A549 (cell line): Measurements from ENCODE around the gene PRCD. TPM values are rescaled to one million over a fixed set of nuclear protein-coding genes. Genes with fewer than 3 reads are reported as not detected.

Experiments
- ATAC-seq, 2 experiments: fragments of 200-7000 bp in 1 of 2; fragments of >200 bp in 1 of 2; cut with Nextera tagmentation in 1 of 2; cut with Tn5 transposase in 1 of 2; 3 replicates each; pipeline versions ENCODE4 v1.8.0 to v1.9.1; 2018 to 2020; ENCODE audit warnings: mild to moderate bottlenecking in 1 of 2, moderate library complexity in 1 of 2
- CTCF ChIA-PET: fragments of 300-600 bp; sonication (Branson Sonifier 250); formaldehyde crosslinking; extraction: SDS; loops from one replicate; lab custom pipeline; 2021; ENCODE audit warnings: antibody characterized with exemption, inconsistent platforms; lab: Yijun Ruan, JAX
- POLR2A ChIA-PET: fragments of 350-600 bp; formaldehyde crosslinking; extraction: SDS; loops from one replicate; lab custom pipeline; 2021; ENCODE audit warnings: antibody characterized with exemption, inconsistent platforms; lab: Yijun Ruan, JAX
- DNase-seq, 2 experiments: peaks; one replicate each; pipeline versions ENCODE4 v3.0.0 to v3.0.0-alpha.2; 2011 to 2016; ENCODE audit warnings: low read depth in 1 of 2, low spot score in 1 of 2
- FAIRE-seq: peaks from 2 replicates; lab custom pipeline; 2011; peaks lifted over from hg19 to GRCh38; lab: Jason Lieb, UNC
- H3K27ac ChIP-seq, 2 experiments: fragments of >200 bp; sonication (Bioruptor Twin); formaldehyde crosslinking; 3 replicates each; pipeline ENCODE4 v1.5.1; 2016 to 2017
- H3K4me1 ChIP-seq: fragments of >200 bp; sonication (Bioruptor Twin); formaldehyde crosslinking; 3 replicates; pipeline ENCODE4 v1.6.1; 2016
- H3K4me2 ChIP-seq: fragments of >200 bp; sonication (Bioruptor Twin); formaldehyde crosslinking; 3 replicates; pipeline ENCODE4 v1.6.1; 2016
- H3K4me3 ChIP-seq: fragments of >200 bp; sonication (Bioruptor Twin); formaldehyde crosslinking; 3 replicates; pipeline ENCODE4 v1.5.1; 2016
- H3K9me3 ChIP-seq: fragments of >200 bp; sonication (Bioruptor Twin); formaldehyde crosslinking; 3 replicates; pipeline ENCODE4 v1.6.1; 2016
- CBX2 ChIP-seq: fragments of 200-600 bp; sonication (generic); IDR thresholded peaks from 2 replicates; pipeline ENCODE4 v1.6.1; 2016; ENCODE audit warnings: low read depth, mild to moderate bottlenecking, borderline replicate concordance
- CEBPB ChIP-seq, 2 experiments: fragments of >200 bp in 1 of 2; sonication (Bioruptor Twin) in 1 of 2; formaldehyde crosslinking in 1 of 2; IDR thresholded peaks; 2 replicates each; pipeline ENCODE4 v1.6.1; 2012 to 2016
- EHF ChIP-seq: fragments of 250-450 bp; sonication (Bioruptor Pico); IDR thresholded peaks from 2 replicates; pipeline ENCODE4 v1.5.0; 2020; ENCODE audit warnings: mild to moderate bottlenecking
- FOXS1 ChIP-seq: fragments of 250-450 bp; sonication (Bioruptor Pico); IDR thresholded peaks from 2 replicates; pipeline ENCODE4 v1.5.0; 2020; ENCODE audit warnings: mild to moderate bottlenecking, moderate library complexity
- HDAC2 ChIP-seq: fragments of 200-600 bp; sonication (generic); IDR thresholded peaks from 2 replicates; pipeline ENCODE4 v1.6.1; 2016
- HES2 ChIP-seq: fragments of >200 bp; sonication (Bioruptor Twin); formaldehyde crosslinking; IDR thresholded peaks from 2 replicates; pipeline ENCODE4 v1.6.1; 2016
- HOXA7 ChIP-seq: fragments of 250-450 bp; sonication (Bioruptor Pico); IDR thresholded peaks from 2 replicates; pipeline ENCODE4 v1.5.0; 2020; ENCODE audit warnings: mild to moderate bottlenecking, moderate library complexity
- JUN ChIP-seq, 2 experiments: fragments of >200 bp; sonication (Bioruptor Twin); formaldehyde crosslinking; IDR thresholded peaks; 2 replicates in 1 of 2; 3 replicates in 1 of 2; pipeline ENCODE4 v1.6.1; 2016 to 2017
- KDM1A ChIP-seq: fragments of 200-600 bp; sonication (generic); IDR thresholded peaks from 2 replicates; pipeline ENCODE4 v1.6.1; 2016; ENCODE audit warnings: low read depth, mild to moderate bottlenecking
- MYC ChIP-seq: IDR thresholded peaks from 2 replicates; pipeline ENCODE4 v1.6.1; 2012; ENCODE audit warnings: mild to moderate bottlenecking, inconsistent platforms, low read length, improper control_type of control experiment, borderline replicate concordance
- NFE2L2 ChIP-seq: fragments of 150-350 bp; conservative IDR thresholded peaks from 2 replicates; pipeline ENCODE4 v1.6.1; 2014; ENCODE audit warnings: low read length
- NR3C1 ChIP-seq: fragments of >200 bp; sonication (Bioruptor Twin); formaldehyde crosslinking; IDR thresholded peaks from 3 replicates; pipeline ENCODE4 v1.6.1; 2017
- RCOR1 ChIP-seq: fragments of 150-350 bp; IDR thresholded peaks from 2 replicates; pipeline ENCODE4 v1.6.1; 2014; ENCODE audit warnings: antibody characterized with exemption, low read length, low read depth
- RNF2 ChIP-seq: fragments of 200-600 bp; sonication (generic); IDR thresholded peaks from 2 replicates; pipeline ENCODE4 v1.6.1; 2016; ENCODE audit warnings: low read depth, mild to moderate bottlenecking, antibody characterized with exemption, moderate library complexity, borderline replicate concordance
- SMC3 ChIP-seq: fragments of >200 bp; sonication (Bioruptor Twin); formaldehyde crosslinking; IDR thresholded peaks from 3 replicates; pipeline ENCODE4 v1.6.1; 2018; ENCODE audit warnings: inconsistent platforms
- TP53 ChIP-seq: fragments of 250-450 bp; sonication (Bioruptor Pico); IDR thresholded peaks from 2 replicates; pipeline ENCODE4 v1.5.0; 2021; ENCODE audit warnings: mild to moderate bottlenecking, moderate library complexity
- ZC3H11A ChIP-seq: fragments of 450-650 bp; IDR thresholded peaks from 2 replicates; pipeline ENCODE4 v1.6.1; 2014; ENCODE audit warnings: antibody characterized with exemption, mild to moderate bottlenecking
- WGBS: methylation state at CpG from one replicate; pipeline ENCODE4 v1.1.6; 2017; ENCODE audit errors: missing lambda C conversion rate; 5-methylcytosine and 5-hydroxymethylcytosine counted together
- polyA plus RNA-seq, 4 experiments: library from polyadenylated mRNA; depleted of rRNA in 3 of 4; stranded (reverse); fragments of >200 nt; fragmentation: RNase III in 1 of 4; extraction: RNeasy Plus Mini Kit Qiagen cat#74134 plus additional on column Dnase treatment in 1 of 4; gene quantifications; 2 replicates in 3 of 4; 3 replicates in 1 of 4; pipeline ENCODE4 v1.2.3, GENCODE V29; 2011 to 2017
- TF ChIP-seq, protein P1 (sequence below): IDR thresholded peaks from 2 replicates; pipeline ENCODE4 v1.6.1; 2012; ENCODE audit warnings: low read depth, borderline replicate concordance
- TF ChIP-seq, protein P2 (sequence below): fragments of >200 bp; sonication (Bioruptor Twin); formaldehyde crosslinking; IDR thresholded peaks from 3 replicates; pipeline ENCODE4 v1.5.1; 2016
- TF ChIP-seq, protein P3 (sequence below): fragments of 250-450 bp; sonication (Bioruptor Pico); IDR thresholded peaks from 2 replicates; pipeline ENCODE4 v1.5.0; 2020; ENCODE audit warnings: low read depth, mild to moderate bottlenecking, moderate library complexity
- TF ChIP-seq, protein P4 (sequence below): fragments of >200 bp; sonication (Bioruptor Twin); formaldehyde crosslinking; IDR thresholded peaks from 3 replicates; pipeline ENCODE4 v1.6.1; 2016

Gene PRCD
- polyA plus RNA-seq, 2 of the 4 experiments (the other 2 are of a cell fraction), result not detected

DNA sequence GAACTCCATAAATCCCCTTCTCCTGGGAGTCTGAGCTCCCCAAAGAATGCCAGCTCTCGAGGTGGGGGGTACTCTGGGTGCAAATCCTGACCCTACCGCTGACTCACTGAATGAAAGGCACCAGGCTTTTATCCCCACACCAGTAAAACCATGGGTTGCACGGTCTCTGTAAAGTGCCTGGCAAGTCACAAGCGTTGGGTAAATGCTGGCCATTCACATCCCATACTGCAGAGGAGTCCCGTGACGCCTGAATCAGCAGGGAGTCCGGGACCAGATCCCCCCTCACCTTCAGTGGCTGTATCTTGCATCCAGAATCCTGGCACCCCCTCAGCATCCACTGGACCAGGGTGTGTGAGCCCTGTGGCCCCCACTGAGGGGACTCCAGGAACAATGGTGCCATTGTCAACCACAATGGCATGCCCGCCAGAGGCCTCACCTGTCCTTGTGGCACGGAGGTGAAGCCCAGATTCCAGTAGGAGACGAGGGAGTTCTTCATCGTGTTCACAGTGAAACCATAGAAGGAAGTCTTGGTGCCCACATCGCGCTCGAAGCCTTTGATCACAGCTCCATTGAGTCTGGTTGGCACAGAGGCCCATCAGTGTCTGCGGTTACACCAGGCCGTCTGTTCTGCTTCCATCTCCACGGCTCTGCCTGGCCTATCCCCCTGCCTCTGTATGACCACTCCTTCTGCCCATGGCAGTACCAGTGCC is 32.5 kb downstream of the PRCD start:
- CTCF ChIA-PET, result interaction anchor here (1.1 to 4.4 kb wide), 8 partner anchors 12 to 53 kb away, joined by 3 to 30 read pairs (median 11); partner anchors contain the start of gene ST6GALNAC2
- no peak overlapping the region for H3K27ac ChIP-seq
- ATAC-seq, result no peak
- 84% methylated on average over 17 of the region's 17 CpGs for WGBS
- no peak overlapping the region for H3K4me3 ChIP-seq
- no peak for FAIRE-seq
- peaks cover 11% of the 10 kb centered on the region; the same call in 2 of the 3 replicates for H3K4me1 ChIP-seq
- DNase-seq, result no peak
- H3K4me2 ChIP-seq, result no peak overlapping the region
- TF ChIP-seq ZC3H11A (no peak), MYC (no peak)
- TF ChIP-seq, all 56 proteins: peak for 0
- POLR2A ChIA-PET, result interaction anchor here (3.0 kb wide), 1 partner anchor 15 kb away, joined by 8 read pairs; no protein-coding TSS in a partner anchor
- H3K9me3 ChIP-seq, result no peaks in the 10 kb centered on the region

- no peaks in the 10 kb centered on the region for H3K9me3 ChIP-seq
- DNase-seq (no peak), ATAC-seq (no peak), FAIRE-seq (no peak)
- no peak overlapping the region for H3K4me3 ChIP-seq
- POLR2A ChIA-PET, result interaction anchor here (3.0 kb wide), 1 partner anchor 16 kb away, joined by 8 read pairs; no protein-coding TSS in a partner anchor
- no peak overlapping the region for H3K4me2 ChIP-seq
- peaks cover 7% of the 10 kb centered on the region; the same call in 2 of the 3 replicates for H3K4me1 ChIP-seq
- H3K27ac ChIP-seq, result no peak overlapping the region
- WGBS, result 82% methylated on average over 7 of the region's 10 CpGs
- TF ChIP-seq, protein P1, sequence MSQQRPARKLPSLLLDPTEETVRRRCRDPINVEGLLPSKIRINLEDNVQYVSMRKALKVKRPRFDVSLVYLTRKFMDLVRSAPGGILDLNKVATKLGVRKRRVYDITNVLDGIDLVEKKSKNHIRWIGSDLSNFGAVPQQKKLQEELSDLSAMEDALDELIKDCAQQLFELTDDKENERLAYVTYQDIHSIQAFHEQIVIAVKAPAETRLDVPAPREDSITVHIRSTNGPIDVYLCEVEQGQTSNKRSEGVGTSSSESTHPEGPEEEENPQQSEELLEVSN, result no peak
- no peak for TF ChIP-seq RCOR1
- TF ChIP-seq, protein P2, sequence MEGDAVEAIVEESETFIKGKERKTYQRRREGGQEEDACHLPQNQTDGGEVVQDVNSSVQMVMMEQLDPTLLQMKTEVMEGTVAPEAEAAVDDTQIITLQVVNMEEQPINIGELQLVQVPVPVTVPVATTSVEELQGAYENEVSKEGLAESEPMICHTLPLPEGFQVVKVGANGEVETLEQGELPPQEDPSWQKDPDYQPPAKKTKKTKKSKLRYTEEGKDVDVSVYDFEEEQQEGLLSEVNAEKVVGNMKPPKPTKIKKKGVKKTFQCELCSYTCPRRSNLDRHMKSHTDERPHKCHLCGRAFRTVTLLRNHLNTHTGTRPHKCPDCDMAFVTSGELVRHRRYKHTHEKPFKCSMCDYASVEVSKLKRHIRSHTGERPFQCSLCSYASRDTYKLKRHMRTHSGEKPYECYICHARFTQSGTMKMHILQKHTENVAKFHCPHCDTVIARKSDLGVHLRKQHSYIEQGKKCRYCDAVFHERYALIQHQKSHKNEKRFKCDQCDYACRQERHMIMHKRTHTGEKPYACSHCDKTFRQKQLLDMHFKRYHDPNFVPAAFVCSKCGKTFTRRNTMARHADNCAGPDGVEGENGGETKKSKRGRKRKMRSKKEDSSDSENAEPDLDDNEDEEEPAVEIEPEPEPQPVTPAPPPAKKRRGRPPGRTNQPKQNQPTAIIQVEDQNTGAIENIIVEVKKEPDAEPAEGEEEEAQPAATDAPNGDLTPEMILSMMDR, result no peak
- CTCF ChIA-PET, result interaction anchor here (0.8 to 6.0 kb wide), 9 partner anchors 12 to 144 kb away, joined by 3 to 45 read pairs (median 17); partner anchors contain the start of gene ST6GALNAC2
These were observed 33.3 kb downstream of the PRCD start for GRCh38 chr17:76573096-76573495.

DNA sequence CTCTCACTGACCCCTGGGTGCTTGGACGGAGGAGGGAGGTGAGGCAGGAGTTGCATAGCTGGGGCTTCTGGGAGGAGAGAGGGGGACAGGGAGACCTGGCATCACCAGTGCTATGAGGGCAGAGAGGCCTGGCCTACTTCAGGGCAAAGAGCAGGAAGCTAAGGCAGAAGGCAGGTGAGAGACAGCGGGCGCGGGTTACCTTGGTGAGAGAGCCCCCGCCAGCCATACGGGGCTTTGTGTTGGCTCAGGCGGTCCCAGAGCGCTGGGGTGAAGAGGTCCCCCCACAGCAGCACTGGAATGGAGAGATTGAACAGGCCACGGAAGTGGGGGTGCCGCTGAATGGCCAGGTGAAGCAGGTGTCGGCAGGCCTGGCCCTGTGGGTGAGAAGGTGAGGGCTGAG is 34.3 kb downstream of the PRCD start:
- TF ChIP-seq HOXA7 (CRISPR knock-in tag), result no peak
- no peak for TF ChIP-seq RCOR1
- TF ChIP-seq CBX2, result no peak
- no peak for TF ChIP-seq CEBPB (IDR thresholded peaks at IDR 0.05)
- TF ChIP-seq JUN (IDR thresholded peaks at IDR 0.05), result no peak
- no peak for TF ChIP-seq FOXS1 (CRISPR knock-in tag)
- TF ChIP-seq ZC3H11A, result no peak
- no peak for TF ChIP-seq NFE2L2
- TF ChIP-seq HES2, result no peak
- no peak for TF ChIP-seq KDM1A
- TF ChIP-seq SMC3, result no peak
- TF ChIP-seq RNF2, result no peak
- TF ChIP-seq, protein P3, sequence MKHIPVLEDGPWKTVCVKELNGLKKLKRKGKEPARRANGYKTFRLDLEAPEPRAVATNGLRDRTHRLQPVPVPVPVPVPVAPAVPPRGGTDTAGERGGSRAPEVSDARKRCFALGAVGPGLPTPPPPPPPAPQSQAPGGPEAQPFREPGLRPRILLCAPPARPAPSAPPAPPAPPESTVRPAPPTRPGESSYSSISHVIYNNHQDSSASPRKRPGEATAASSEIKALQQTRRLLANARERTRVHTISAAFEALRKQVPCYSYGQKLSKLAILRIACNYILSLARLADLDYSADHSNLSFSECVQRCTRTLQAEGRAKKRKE (CRISPR knock-in tag), result no peak
- no peak for TF ChIP-seq NR3C1
- TF ChIP-seq, protein P4, sequence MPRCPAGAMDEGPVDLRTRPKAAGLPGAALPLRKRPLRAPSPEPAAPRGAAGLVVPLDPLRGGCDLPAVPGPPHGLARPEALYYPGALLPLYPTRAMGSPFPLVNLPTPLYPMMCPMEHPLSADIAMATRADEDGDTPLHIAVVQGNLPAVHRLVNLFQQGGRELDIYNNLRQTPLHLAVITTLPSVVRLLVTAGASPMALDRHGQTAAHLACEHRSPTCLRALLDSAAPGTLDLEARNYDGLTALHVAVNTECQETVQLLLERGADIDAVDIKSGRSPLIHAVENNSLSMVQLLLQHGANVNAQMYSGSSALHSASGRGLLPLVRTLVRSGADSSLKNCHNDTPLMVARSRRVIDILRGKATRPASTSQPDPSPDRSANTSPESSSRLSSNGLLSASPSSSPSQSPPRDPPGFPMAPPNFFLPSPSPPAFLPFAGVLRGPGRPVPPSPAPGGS, result no peak
- TF ChIP-seq EHF, result no peak
- TF ChIP-seq TP53 (CRISPR knock-in tag), result no peak
- no peak for TF ChIP-seq HDAC2
- H3K4me2 ChIP-seq, result no peak overlapping the region
- no peak overlapping the region for H3K4me3 ChIP-seq
- H3K4me1 ChIP-seq, result peaks cover 7% of the 10 kb centered on the region; the same call in 2 of the 3 replicates
- ATAC-seq (no peak), DNase-seq (no peak), FAIRE-seq (no peak)
- WGBS, result 90% methylated on average over 11 of the region's 11 CpGs
- ChIA-PET CTCF (interaction anchor here (0.8 to 6.0 kb wide), 6 partner anchors 11 to 107 kb away, joined by 3 to 45 read pairs (median 20); partner anchors contain the start of gene ST6GALNAC2), POLR2A (no interaction called here)
- no peak overlapping the region for H3K27ac ChIP-seq
- no peaks in the 10 kb centered on the region for H3K9me3 ChIP-seq
